SK-N-SH treated with all-trans-retinoic acid at 6 μM for 48 hours (cell line): ENCODE measurements around the gene CPS1.

Experiments used
- ATAC-seq: fragments of 200-7000 bp; cut with Tn5 transposase; 3 replicates; pipeline ENCODE4 v1.9.1; 2020; ENCODE audit warnings: mild to moderate bottlenecking, moderate library complexity
- ARNTL ChIP-seq: fragments of 450-650 bp; formaldehyde crosslinking; IDR thresholded peaks from 2 replicates; pipeline ENCODE4 v1.5.0; 2020; ENCODE audit warnings: low read depth, mild to moderate bottlenecking, moderate library complexity, borderline replicate concordance
- BACH2 ChIP-seq: fragments of 250-450 bp; sonication (Bioruptor Pico); IDR thresholded peaks from 2 replicates; pipeline ENCODE4 v1.9.0; 2021; ENCODE audit warnings: mild to moderate bottlenecking, borderline replicate concordance
- CREB5 ChIP-seq: fragments of 250-450 bp; sonication (Bioruptor Pico); IDR thresholded peaks from 2 replicates; pipeline ENCODE4 v1.5.1; 2020; ENCODE audit warnings: low read depth, mild to moderate bottlenecking, moderate library complexity
- CSDC2 ChIP-seq: fragments of 250-450 bp; sonication (Bioruptor Pico); IDR thresholded peaks from 2 replicates; pipeline ENCODE4 v1.5.0; 2020; ENCODE audit warnings: mild to moderate bottlenecking, moderate library complexity
- CSRNP3 ChIP-seq: fragments of 250-450 bp; sonication (Bioruptor Pico); IDR thresholded peaks from 2 replicates; pipeline ENCODE4 v1.5.1; 2021; ENCODE audit warnings: mild to moderate bottlenecking, moderate library complexity
- ESRRG ChIP-seq: fragments of 250-450 bp; sonication (Bioruptor Pico); IDR thresholded peaks from 2 replicates; pipeline ENCODE4 v1.6.1; 2021; ENCODE audit warnings: mild to moderate bottlenecking
- ISL1 ChIP-seq: fragments of 250-450 bp; sonication (Bioruptor Pico); IDR thresholded peaks from 2 replicates; pipeline ENCODE4 v2.1.2; 2022; ENCODE audit warnings: mild to moderate bottlenecking, moderate library complexity
- OSR1 ChIP-seq: fragments of 250-450 bp; sonication (Bioruptor Pico); IDR thresholded peaks from 2 replicates; pipeline ENCODE4 v1.8.0; 2022; ENCODE audit warnings: moderate library complexity, mild to moderate bottlenecking, inconsistent platforms
- PATZ1 ChIP-seq: fragments of 250-450 bp; sonication (Bioruptor Pico); IDR thresholded peaks from 2 replicates; pipeline ENCODE4 v1.8.0; 2020; ENCODE audit warnings: mild to moderate bottlenecking, moderate library complexity, borderline replicate concordance
- POU6F1 ChIP-seq: fragments of 250-450 bp; sonication (Bioruptor Pico); IDR thresholded peaks from 2 replicates; pipeline ENCODE4 v1.8.0; 2021; ENCODE audit warnings: low read depth, mild to moderate bottlenecking, moderate library complexity, borderline replicate concordance
- PPARA ChIP-seq: fragments of 250-450 bp; sonication (Bioruptor Pico); IDR thresholded peaks from 2 replicates; pipeline ENCODE4 v1.5.0; 2020; ENCODE audit warnings: mild to moderate bottlenecking, borderline replicate concordance
- RARB ChIP-seq: fragments of 250-450 bp; sonication (Bioruptor Pico); IDR thresholded peaks from 2 replicates; pipeline ENCODE4 v1.8.0; 2021; ENCODE audit warnings: mild to moderate bottlenecking, moderate library complexity
- SNAI2 ChIP-seq: fragments of 250-450 bp; sonication (Bioruptor Pico); IDR thresholded peaks from 2 replicates; pipeline ENCODE4 v1.5.0; 2020; ENCODE audit warnings: mild to moderate bottlenecking, moderate library complexity
- TCF4 ChIP-seq: fragments of 250-450 bp; sonication (Bioruptor Pico); IDR thresholded peaks from 2 replicates; pipeline ENCODE4 v1.8.0; 2021; ENCODE audit warnings: mild to moderate bottlenecking, moderate library complexity, borderline replicate concordance
- TOX ChIP-seq: fragments of 250-450 bp; sonication (Bioruptor Pico); IDR thresholded peaks from 2 replicates; pipeline ENCODE4 v1.8.0; 2021; ENCODE audit warnings: mild to moderate bottlenecking, moderate library complexity, borderline replicate concordance
- ZC3H10 ChIP-seq: fragments of 250-450 bp; sonication (Bioruptor Pico); IDR thresholded peaks from 2 replicates; pipeline ENCODE4 v1.5.1; 2021; ENCODE audit warnings: mild to moderate bottlenecking, moderate library complexity
- ZFP3 ChIP-seq: fragments of 250-450 bp; sonication (Bioruptor Pico); IDR thresholded peaks from 2 replicates; pipeline ENCODE4 v1.5.0; 2020; ENCODE audit warnings: mild to moderate bottlenecking, moderate library complexity
- ZFP30 ChIP-seq: fragments of 450-650 bp; formaldehyde crosslinking; IDR thresholded peaks from 2 replicates; pipeline ENCODE4 v1.5.0; 2022; ENCODE audit warnings: mild to moderate bottlenecking, moderate library complexity
- ZNF565 ChIP-seq: fragments of 450-650 bp; formaldehyde crosslinking; conservative IDR thresholded peaks from 2 replicates; pipeline ENCODE4 v1.5.0; 2020; ENCODE audit warnings: low read depth, mild to moderate bottlenecking, moderate library complexity
- ZNF70 ChIP-seq: fragments of 450-650 bp; formaldehyde crosslinking; IDR thresholded peaks from 2 replicates; pipeline ENCODE4 v1.5.0; 2020; ENCODE audit warnings: mild to moderate bottlenecking, moderate library complexity
- ZNF8 ChIP-seq: fragments of 450-650 bp; formaldehyde crosslinking; IDR thresholded peaks from 2 replicates; pipeline ENCODE4 v1.5.0; 2020; ENCODE audit warnings: mild to moderate bottlenecking, moderate library complexity

Gene CPS1

GRCh38 chr2:210718503-210718902 is 162.1 kb downstream of the CPS1 start:
- no peak for ATAC-seq
- no peak for TF ChIP-seq ZFP30
- no peak for TF ChIP-seq SNAI2
- no peak for TF ChIP-seq ISL1 (CRISPR knock-in tag)
- TF ChIP-seq CSRNP3: no peak
- TF ChIP-seq PPARA (CRISPR knock-in tag): no peak
- TF ChIP-seq TOX (CRISPR knock-in tag): no peak
- TF ChIP-seq ZNF70 (CRISPR knock-in tag): no peak
- no peak for TF ChIP-seq RARB
- TF ChIP-seq CSDC2 (CRISPR knock-in tag): no peak
- TF ChIP-seq TCF4 (CRISPR knock-in tag): no peak
- TF ChIP-seq ZC3H10 (CRISPR knock-in tag): no peak
- no peak for TF ChIP-seq ZNF565 (CRISPR knock-in tag)
- no peak for TF ChIP-seq ARNTL (CRISPR knock-in tag)
- no peak for TF ChIP-seq POU6F1
- TF ChIP-seq PATZ1 (CRISPR knock-in tag): no peak
- no peak for TF ChIP-seq ZNF8 (CRISPR knock-in tag)
- TF ChIP-seq OSR1 (CRISPR knock-in tag): no peak

GRCh38 chr2:210722092-210722491 is 165.7 kb downstream of the CPS1 start:
- TF ChIP-seq ZC3H10 (CRISPR knock-in tag) (no peak), TOX (CRISPR knock-in tag) (no peak), CREB5 (CRISPR knock-in tag) (no peak), ARNTL (CRISPR knock-in tag) (no peak), OSR1 (CRISPR knock-in tag) (no peak), ESRRG (no peak), BACH2 (CRISPR knock-in tag) (no peak), CSRNP3 (no peak), RARB (no peak), ZFP3 (CRISPR knock-in tag) (no peak), SNAI2 (no peak), POU6F1 (no peak)
- ATAC-seq: no peak

GRCh38 chr2:210727549-210727948 is 171.2 kb downstream of the CPS1 start:
- no peak for ATAC-seq
- TF ChIP-seq OSR1 (CRISPR knock-in tag): no peak
- no peak for TF ChIP-seq TCF4 (CRISPR knock-in tag)
- no peak for TF ChIP-seq TOX (CRISPR knock-in tag)
- no peak for TF ChIP-seq ZNF8 (CRISPR knock-in tag)
- no peak for TF ChIP-seq PPARA (CRISPR knock-in tag)
- no peak for TF ChIP-seq POU6F1
- no peak for TF ChIP-seq ISL1 (CRISPR knock-in tag)
- TF ChIP-seq BACH2 (CRISPR knock-in tag): no peak
- TF ChIP-seq PATZ1 (CRISPR knock-in tag): no peak
- no peak for TF ChIP-seq SNAI2
